Measurements from ENCODE around the gene GCNA. TPM values are rescaled to one million over a fixed set of nuclear protein-coding genes. Genes with fewer than 3 reads are reported as not detected.

GCNA gene
- polyA plus RNA-seq, 2 of the 4 experiments (the other 2 are of a cell fraction), result 1.4 to 1.7 TPM

- Histone ChIP-seq H3K4me1 (no peaks in the 10 kb centered on the region; the same call in 2 of the 3 replicates), H3K9me3 (no peaks in the 10 kb centered on the region), H3K4me2 (no peak overlapping the region), H3K4me3 (no peak overlapping the region), H3K27ac (no peak overlapping the region)
- DNase-seq (ENCODE audit: low read depth in 1 of 2, low spot score in 1 of 2) (no peak), FAIRE-seq (no peak), ATAC-seq (no peak)
- POLR2A ChIA-PET, result no interaction called here
- TF ChIP-seq ZFP36 (IDR thresholded peaks at IDR 0.05; ENCODE audit: borderline replicate concordance, partially characterized antibody), result no peak
- TF ChIP-seq POLR2AphosphoS2 (conservative IDR thresholded peaks at IDR 0.05; ENCODE audit: low read length), result no peak
- no peak for TF ChIP-seq TFCP2L1 (CRISPR knock-in tag; IDR thresholded peaks at IDR 0.05)
- no peak for TF ChIP-seq MAZ (IDR thresholded peaks at IDR 0.05; ENCODE audit: borderline replicate concordance, low read depth, low read length)
- no peak for TF ChIP-seq NPAS2 (CRISPR knock-in tag; IDR thresholded peaks at IDR 0.05; ENCODE audit: borderline replicate concordance)
- TF ChIP-seq HOXB5 (CRISPR knock-in tag; IDR thresholded peaks at IDR 0.05), result no peak
- no peak for TF ChIP-seq RAD21 (conservative IDR thresholded peaks at IDR 0.05 in 1 of 2, IDR thresholded peaks at IDR 0.05 in 1 of 2)
- no peak for TF ChIP-seq CTCF (IDR thresholded peaks at IDR 0.05)
- TF ChIP-seq ZC3H11A (IDR thresholded peaks at IDR 0.05), result no peak
- no peak for TF ChIP-seq TP53 (CRISPR knock-in tag; IDR thresholded peaks at IDR 0.05)
- CTCF ChIA-PET, result no interaction called here
- WGBS (ENCODE audit: missing lambda C conversion rate), result 72% methylated on average over 3 of the region's 3 CpGs
Measured at GRCh38 chrX:71637253-71637618, 59.0 kb downstream of the GCNA start.

- Histone ChIP-seq H3K27ac (no peak overlapping the region), H3K4me2 (no peak overlapping the region), H3K4me3 (no peak overlapping the region), H3K9me3 (no peaks in the 10 kb centered on the region), H3K4me1 (no peaks in the 10 kb centered on the region; the same call in 2 of the 3 replicates)
- CTCF ChIA-PET, result interaction anchor here (0.6 kb wide), 1 partner anchor 13 kb away, joined by 3 read pairs; no protein-coding TSS in a partner anchor
- POLR2A ChIA-PET, result no interaction called here
- DNase-seq (ENCODE audit: low read depth in 1 of 2, low spot score in 1 of 2) (no peak), FAIRE-seq (no peak), ATAC-seq (no peak)
- 64% methylated on average over 4 of the region's 4 CpGs for WGBS (ENCODE audit: missing lambda C conversion rate)
- TF ChIP-seq POLR2A (IDR thresholded peaks at IDR 0.05; ENCODE audit: low read length), result no peak
- no peak for TF ChIP-seq ZSCAN20 (CRISPR knock-in tag; IDR thresholded peaks at IDR 0.05)
- no peak for TF ChIP-seq EP300 (IDR thresholded peaks at IDR 0.05)
- no peak for TF ChIP-seq SREBF2 (IDR thresholded peaks at IDR 0.05)
- no peak for TF ChIP-seq PBX3 (IDR thresholded peaks at IDR 0.05)
- TF ChIP-seq ESRRA (IDR thresholded peaks at IDR 0.05; ENCODE audit: borderline replicate concordance, low read length), result no peak
- TF ChIP-seq FOSL2 (IDR thresholded peaks at IDR 0.05), result no peak
- TF ChIP-seq FOSL2 (CRISPR knock-in tag; IDR thresholded peaks at IDR 0.05), result no peak
- TF ChIP-seq ZC3H11A (IDR thresholded peaks at IDR 0.05), result no peak
- TF ChIP-seq RFX5 (IDR thresholded peaks at IDR 0.05), result no peak
- no peak for TF ChIP-seq RAD21 (conservative IDR thresholded peaks at IDR 0.05 in 1 of 2, IDR thresholded peaks at IDR 0.05 in 1 of 2)
- TF ChIP-seq ELK1 (IDR thresholded peaks at IDR 0.05; ENCODE audit: low read depth, low read length), result no peak
Measured at GRCh38 chrX:71637848-71638247, 59.6 kb downstream of the GCNA start.

GRCh38 chrX:71638409-71638808, 60.2 kb downstream of the GCNA start:
- no peaks in the 10 kb centered on the region for H3K9me3 ChIP-seq
- ChIA-PET POLR2A (no interaction called here), CTCF (interaction anchor here (0.6 kb wide), 1 partner anchor 13 kb away, joined by 3 read pairs; no protein-coding TSS in a partner anchor)
- no peak for ATAC-seq
- DNase-seq (ENCODE audit: low read depth in 1 of 2, low spot score in 1 of 2), result no peak
- H3K4me2 ChIP-seq, result no peak overlapping the region
- FAIRE-seq, result no peak
- 80% methylated on average over 4 of the region's 4 CpGs for WGBS (ENCODE audit: missing lambda C conversion rate)
- no peaks in the 10 kb centered on the region for H3K4me1 ChIP-seq
- no peak overlapping the region for H3K27ac ChIP-seq
- H3K4me3 ChIP-seq, result no peak overlapping the region
- TF ChIP-seq JUN (IDR thresholded peaks at IDR 0.05) (no peak), E2F6 (IDR thresholded peaks at IDR 0.05; ENCODE audit: borderline replicate concordance, low read depth) (no peak), HES2 (IDR thresholded peaks at IDR 0.05) (no peak), HOXB13 (CRISPR knock-in tag; IDR thresholded peaks at IDR 0.05; ENCODE audit: low read depth) (no peak), USF2 (IDR thresholded peaks at IDR 0.05) (no peak), PBX3 (IDR thresholded peaks at IDR 0.05) (no peak), MYC (IDR thresholded peaks at IDR 0.05; ENCODE audit: borderline replicate concordance, low read length) (no peak), FOSB (CRISPR knock-in tag; IDR thresholded peaks at IDR 0.05) (no peak), GATA3 (IDR thresholded peaks at IDR 0.05; ENCODE audit: borderline replicate concordance) (no peak), POLR2A (IDR thresholded peaks at IDR 0.05; ENCODE audit: low read length) (no peak), MAX (IDR thresholded peaks at IDR 0.05) (no peak)
